K562 (cell line): Measurements from ENCODE around the gene TET2. TPM values are rescaled to one million over a fixed set of nuclear protein-coding genes. Genes with fewer than 3 reads are reported as not detected.

Experiments used
- ATAC-seq: fragments of 200-7000 bp; cut with Tn5 transposase; 3 replicates; pipeline ENCODE4 v1.9.1; 2020; ENCODE audit warnings: moderate library complexity
- BruUV-seq: library from RNA; stranded (reverse); fragments of 400-500 nt; replicated peaks from 2 replicates; lab custom pipeline; 2021; lab: Mats Ljungman, UMichigan
- CTCF ChIA-PET: fragments of 300-600 bp; formaldehyde crosslinking; extraction: SDS; loops from one replicate; lab custom pipeline; 2021; ENCODE audit warnings: low intra/inter-chr PET ratio; lab: Yijun Ruan, JAX
- POLR2A ChIA-PET: fragments of 300-600, 350-650 bp; sonication (Branson Sonifier 250); formaldehyde crosslinking; extraction: SDS; loops from one replicate; lab custom pipeline; 2021; ENCODE audit warnings: antibody characterized with exemption, inconsistent platforms; lab: Yijun Ruan, JAX
- DNase-seq, 4 experiments: peaks; one replicate each; pipeline versions ENCODE4 v3.0.0 to v3.0.0-alpha.2; 2011 to 2018; ENCODE audit warnings: low spot score in 3 of 4, mixed read lengths in 3 of 4; ENCODE audit errors: extremely low read depth in 1 of 4
- FAIRE-seq: peaks from 2 replicates; lab custom pipeline; 2011; peaks lifted over from hg19 to GRCh38; lab: Jason Lieb, UNC
- H2AFZ ChIP-seq: 2 replicates; pipeline ENCODE4 v1.6.0; 2011; ENCODE audit warnings: low read depth, low read length, control low read depth, inconsistent platforms
- H3K27ac ChIP-seq: fragments of 200-600 bp; 3 replicates; pipeline ENCODE4 v1.8.0; 2011; ENCODE audit warnings: low read depth, mild to moderate bottlenecking, control low read depth, inconsistent platforms, low read length, moderate library complexity, mixed read lengths; ENCODE audit errors: extremely low read depth
- H3K27me3 ChIP-seq, 2 experiments: fragments of 300-600 bp in 1 of 2; 2 replicates in 1 of 2; 3 replicates in 1 of 2; pipeline versions ENCODE4 v1.6.0 to v1.8.0; 2011; ENCODE audit warnings: inconsistent platforms in 2 of 2, low read length in 2 of 2, mild to moderate bottlenecking in 1 of 2, mixed read lengths in 1 of 2, moderate library complexity in 1 of 2; ENCODE audit not compliant: control insufficient read depth in 2 of 2, insufficient read depth in 2 of 2
- H3K36me3 ChIP-seq: fragments of 300-600 bp; 3 replicates; pipeline ENCODE4 v1.8.0; 2011; ENCODE audit warnings: mild to moderate bottlenecking, low read length, inconsistent platforms; ENCODE audit not compliant: control insufficient read depth, insufficient read depth
- H3K4me1 ChIP-seq, 2 experiments: fragments of 200-600 bp in 1 of 2; replicated peaks in 1 of 2; 2 replicates in 1 of 2; 3 replicates in 1 of 2; pipeline versions ENCODE4 v1.5.1 to v1.8.0; 2011; ENCODE audit warnings: inconsistent platforms in 2 of 2, low read length in 2 of 2, mild to moderate bottlenecking in 1 of 2, mixed read lengths in 1 of 2, moderate library complexity in 1 of 2; ENCODE audit not compliant: control insufficient read depth in 2 of 2, insufficient read depth in 2 of 2
- H3K4me2 ChIP-seq: 2 replicates; pipeline ENCODE4 v1.6.1; 2011; ENCODE audit warnings: low read length, control low read depth, inconsistent platforms, mixed read lengths; ENCODE audit not compliant: insufficient read depth
- H3K4me3 ChIP-seq: fragments of 200-600 bp; sonication (generic), shearing (Covaris generic); 2 replicates; pipeline ENCODE4 v1.5.1; 2016; ENCODE audit warnings: control low read depth, inconsistent platforms
- H3K79me2 ChIP-seq: fragments of 200-600 bp; 3 replicates; pipeline ENCODE4 v1.8.0; 2011; ENCODE audit warnings: low read length, inconsistent platforms; ENCODE audit not compliant: control insufficient read depth, insufficient read depth
- H3K9ac ChIP-seq, 2 experiments: 2 replicates each; pipeline versions ENCODE4 v1.6.0 to v1.6.1; 2011; ENCODE audit warnings: low read depth in 2 of 2, low read length in 2 of 2, control low read depth in 1 of 2, inconsistent platforms in 1 of 2, mild to moderate bottlenecking in 1 of 2, mixed read lengths in 1 of 2; ENCODE audit not compliant: insufficient read depth in 1 of 2
- H3K9me1 ChIP-seq: one replicate; pipeline ENCODE4 v1.6.0; 2011; ENCODE audit warnings: inconsistent platforms, mild to moderate bottlenecking, low read length, moderate library complexity; ENCODE audit not compliant: control insufficient read depth, insufficient read depth
- H3K9me3 ChIP-seq: replicated peaks from 2 replicates; pipeline ENCODE4 v1.5.1; 2011; ENCODE audit warnings: low read depth, low read length, inconsistent platforms; ENCODE audit not compliant: control insufficient read depth, insufficient read depth
- H4K20me1 ChIP-seq: replicated peaks from 2 replicates; pipeline ENCODE4 v1.6.1; 2011; ENCODE audit warnings: low read length, inconsistent platforms, mixed read lengths; ENCODE audit not compliant: control insufficient read depth, insufficient read depth
- CHD1 ChIP-seq: fragments of 200-600 bp; sonication (generic); IDR thresholded peaks from one replicate; pipeline ENCODE4 v1.6.1; 2012; ENCODE audit warnings: mild to moderate bottlenecking, moderate library complexity, low read length, inconsistent platforms
- RFX5 ChIP-seq: IDR thresholded peaks from 2 replicates; pipeline ENCODE4 v1.6.1; 2011; ENCODE audit warnings: low read depth, mild to moderate bottlenecking, improper control_type of control experiment, low read length
- SLC30A9 ChIP-seq: fragments of 250-450 bp; sonication (Bioruptor Pico); IDR thresholded peaks from 2 replicates; pipeline ENCODE4 v1.8.0; 2022; ENCODE audit warnings: mild to moderate bottlenecking, moderate library complexity
- ZNF354B ChIP-seq: fragments of 250-450 bp; sonication (Bioruptor Pico); IDR thresholded peaks from 2 replicates; pipeline ENCODE4 v1.4.0; 2020
- ZNF77 ChIP-seq: fragments of 250-450 bp; sonication (Bioruptor Pico); IDR thresholded peaks from 2 replicates; pipeline ENCODE4 v1.5.0; 2020
- in situ Hi-C: fragments of 300-500 bp; cut with MboI; formaldehyde crosslinking; loops from 4 replicates; pipeline ENCODE4 v1.15.0; 2018; ENCODE audit warnings: inconsistent platforms, mixed read lengths
- intact Hi-C: fragments of 100-400 bp; cut with micrococcal nuclease; formaldehyde crosslinking; loops from 2 replicates; pipeline ENCODE4 v1.14.2; 2022
- polyA plus RNA-seq, 8 experiments: library from polyadenylated mRNA; depleted of rRNA in 4 of 8; stranded (reverse) in 5 of 8; unstranded in 3 of 8; fragments of >200 nt; fragmentation: Nextera tagmentation in 2 of 8; fragmentation: Illumina TruSeq in 1 of 8; extraction: Ambion mirVana in 2 of 8; extraction: Trizol in 1 of 8; gene quantifications; 2 replicates each; pipeline versions ENCODE4 v1.2.1 to v1.2.3, GENCODE V29; 2011 to 2014; ENCODE audit warnings: inconsistent platforms in 1 of 8, missing spikeins in 1 of 8
- total RNA-seq, 7 experiments: library from RNA; depleted of rRNA in 6 of 7; stranded (reverse); fragments of >200 nt in 6 of 7; fragmentation: Illumina TruSeq in 2 of 7; extraction: Trizol in 2 of 7; gene quantifications; 2 replicates each; pipeline versions ENCODE4 v1.2.1 to v1.2.3, GENCODE V29; 2011 to 2021; ENCODE audit warnings: low replicate concordance in 1 of 7

Gene TET2
- total and polyA plus RNA-seq, 9 of the 15 experiments (the other 6 are each of a cell fraction or from before 2014, with no cell fraction given), result 0.80 to 11.1 (median 4.9) TPM

GRCh38 chr4:105193536-105193935 is 46.9 kb downstream of the TET2 start (continued):
- TF ChIP-seq RFX5, result no peak
- TF ChIP-seq ZNF77 (CRISPR knock-in tag), result no peak
- TF ChIP-seq CHD1, result no peak
- no peak for TF ChIP-seq SLC30A9 (CRISPR knock-in tag)

- TF ChIP-seq ZNF354B (CRISPR knock-in tag), result no peak
- in situ Hi-C loops, result no loop called here
- H3K4me2 ChIP-seq, result no peak overlapping the region
- peaks cover 2% of the 10 kb centered on the region; the same call in 1 of the 3 replicates for H3K36me3 ChIP-seq
- no peak overlapping the region for H3K27ac ChIP-seq
- CTCF ChIA-PET, result no interaction called here
- intact Hi-C loops, result no loop called here
- H3K79me2 ChIP-seq, result no peaks in the 10 kb centered on the region
- no peaks in the 10 kb centered on the region for H3K9me1 ChIP-seq
- no peak overlapping the region for H3K9ac ChIP-seq
- H2AFZ ChIP-seq, result no peak overlapping the region
- ATAC-seq (no peak), DNase-seq (no peak), FAIRE-seq (no peak)
- no TSS peak for BruUV-seq
- H3K4me1 ChIP-seq, result no peaks in the 10 kb centered on the region
- POLR2A ChIA-PET, result interaction anchor here (0.5 kb wide), 1 partner anchor 370 kb away, joined by 4 read pairs; no protein-coding TSS in a partner anchor
- H3K9me3 ChIP-seq, result no peaks in the 10 kb centered on the region
- no peaks in the 10 kb centered on the region for H3K27me3 ChIP-seq
- H4K20me1 ChIP-seq, result no peaks in the 10 kb centered on the region
- no peak overlapping the region for H3K4me3 ChIP-seq
Observed at GRCh38 chr4:105194328-105195231, 47.9 kb downstream of the TET2 start.
